Colonic mucosa (tissue), 4 donors: ENCODE results near the gene PPP3CA. TPM values are rescaled to one million over a fixed set of nuclear protein-coding genes. Genes with fewer than 3 reads are reported as not detected.
A peak's percentile ranks its signal among the peaks of the same experiment; 100 is the strongest.

Experiments used
- DNase-seq: peaks from one replicate; pipeline ENCODE4 v3.0.0-alpha.2; 2020
- H3K27ac ChIP-seq: fragments of 200-600 bp; one replicate; pipeline ENCODE4 v1.8.0; 2021
- H3K27me3 ChIP-seq: fragments of 200-600 bp; one replicate; pipeline ENCODE4 v1.8.0; 2021
- H3K36me3 ChIP-seq: fragments of 200-600 bp; one replicate; pipeline ENCODE4 v1.8.0; 2021
- H3K4me1 ChIP-seq: fragments of 200-600 bp; one replicate; pipeline ENCODE4 v1.8.0; 2021; ENCODE audit warnings: mild to moderate bottlenecking
- H3K4me3 ChIP-seq: fragments of 200-600 bp; one replicate; pipeline ENCODE4 v1.8.0; 2021
- H3K9ac ChIP-seq, 2 donors: one replicate each; pipeline ENCODE4 v1.7.0; 2013; ENCODE audit warnings: control low read depth in 2 of 2, low read depth in 2 of 2, low read length in 2 of 2
- H3K9me3 ChIP-seq: fragments of 200-600 bp; one replicate; pipeline ENCODE4 v1.8.0; 2021
- CTCF ChIP-seq: fragments of 200-600 bp; IDR thresholded peaks from one replicate; pipeline ENCODE4 v1.8.0; 2022; ENCODE audit warnings: antibody characterized with exemption, mild to moderate bottlenecking
- intact Hi-C: fragments of 100-400 bp; cut with DNase I; formaldehyde crosslinking; loops from one replicate; pipeline ENCODE4 v1.14.1; 2022
- microRNA-seq: library from miRNA; unstranded; fragments of <30 nt; microRNA quantifications from one replicate; pipeline ENCODE4, GENCODE V29; 2019
- total RNA-seq, 2 donors: library from RNA; stranded (reverse); fragmentation: NEBNext Ultra II Directional in 1 of 2; extraction: Animal tissue kit (Norgen Biotek cat#: 25700) in 1 of 2; gene quantifications; one replicate each; pipeline ENCODE4 v1.2.1, GENCODE V29; 2021
- donor health status: healthy.
- donor health status: DM: no; HTN: no; CAD: no.
- donor health status: DM: no; HTN: no; CAD: no.

Gene PPP3CA
- total RNA-seq, 2 donors from 2014 or later, result 34.5 to 43.9 TPM

GRCh38 chr4:100977274-100977673 lies 370.1 kb downstream of the PPP3CA start:
- H3K4me1 ChIP-seq, result no peaks in the 10 kb centered on the region
- H3K9ac ChIP-seq, result no peak overlapping the region
- no peak overlapping the region for H3K27ac ChIP-seq
- no peak for DNase-seq
- intact Hi-C loops, result no loop called here
- TF ChIP-seq CTCF, result no peak
- no peaks in the 10 kb centered on the region for H3K27me3 ChIP-seq
- H3K9me3 ChIP-seq, result no peaks in the 10 kb centered on the region
- no peak overlapping the region for H3K4me3 ChIP-seq
- H3K36me3 ChIP-seq, result no peaks in the 10 kb centered on the region

Small RNA genes lying within 50 kb of the gene (microRNA-seq; reads per million reads assigned to microRNA genes)
- 8.8 reads per million, percentile 13 among the genes with 10 or more reads in this experiment for gene MIR1255A
- gene MIR8066, result not detected
